ENCODE results near the gene DLL1. TPM values are rescaled to one million over a fixed set of nuclear protein-coding genes. Genes with fewer than 3 reads are reported as not detected.
A peak's percentile ranks its signal among the peaks of the same experiment; 100 is the strongest.

DLL1 gene
- total RNA-seq, 2 experiments from 2014 or later = 0.41 to 0.55 TPM

- DNase-seq = no peak
- Mint-ChIP-seq H3K27ac (no peak overlapping the region), H3K4me3 (no peak overlapping the region), H3K36me3 (no peaks in the 10 kb centered on the region), H3K27me3 (peaks cover 28% of the 10 kb centered on the region), H3K4me1 (ENCODE audit: low read depth) (peaks cover 8% of the 10 kb centered on the region), H3K9me3 (no peaks in the 10 kb centered on the region)
- ChIA-PET POLR2A (no interaction called here), CTCF (interaction anchor here (0.8 kb wide), 1 partner anchor 455 kb away, joined by 3 read pairs; no protein-coding TSS in a partner anchor)
- intact Hi-C loops (cut with micrococcal nuclease) = no loop called here
Observed at GRCh38 chr6:170286246-170286933, 4.5 kb downstream of the DLL1 start.

- H3K27me3 Mint-ChIP-seq = peaks cover 28% of the 10 kb centered on the region
- no peak overlapping the region for H3K4me3 Mint-ChIP-seq
- peaks cover 8% of the 10 kb centered on the region for H3K4me1 Mint-ChIP-seq (ENCODE audit: low read depth)
- ChIA-PET CTCF (no interaction called here), POLR2A (no interaction called here)
- H3K36me3 Mint-ChIP-seq = no peaks in the 10 kb centered on the region
- no peaks in the 10 kb centered on the region for H3K9me3 Mint-ChIP-seq
- intact Hi-C loops (cut with micrococcal nuclease) = no loop called here
- no peak overlapping the region for H3K27ac Mint-ChIP-seq
- DNase-seq = no peak
Observed at GRCh38 chr6:170285482-170285881, 5.4 kb downstream of the DLL1 start.

GRCh38 chr6:170284866-170285469 is 5.9 kb downstream of the DLL1 start:
- CTCF ChIA-PET = interaction anchor here (1.0 kb wide), 1 partner anchor 18 kb away, joined by 3 read pairs; no protein-coding TSS in a partner anchor
- Mint-ChIP-seq H3K36me3 (no peaks in the 10 kb centered on the region), H3K4me3 (no peak overlapping the region), H3K4me1 (ENCODE audit: low read depth) (peaks cover 8% of the 10 kb centered on the region), H3K27me3 (peaks cover 29% of the 10 kb centered on the region), H3K27ac (no peak overlapping the region), H3K9me3 (no peaks in the 10 kb centered on the region)
- intact Hi-C loops (cut with micrococcal nuclease) = no loop called here
- POLR2A ChIA-PET = no interaction called here
- no peak for DNase-seq

GRCh38 chr6:170284126-170284773 is 6.6 kb downstream of the DLL1 start:
- no peak for DNase-seq
- Mint-ChIP-seq H3K4me1 (ENCODE audit: low read depth) (peaks cover 9% of the 10 kb centered on the region), H3K4me3 (no peak overlapping the region), H3K27ac (no peak overlapping the region), H3K36me3 (no peaks in the 10 kb centered on the region), H3K9me3 (no peaks in the 10 kb centered on the region), H3K27me3 (peaks cover 30% of the 10 kb centered on the region)
- POLR2A ChIA-PET = no interaction called here
- intact Hi-C loops (cut with micrococcal nuclease) = no loop called here
- CTCF ChIA-PET = interaction anchor here (1.0 kb wide), 1 partner anchor 18 kb away, joined by 3 read pairs; no protein-coding TSS in a partner anchor

- Mint-ChIP-seq H3K36me3 (no peaks in the 10 kb centered on the region), H3K9me3 (no peaks in the 10 kb centered on the region), H3K27me3 (peaks cover 26% of the 10 kb centered on the region), H3K4me3 (no peak overlapping the region), H3K27ac (no peak overlapping the region), H3K4me1 (ENCODE audit: low read depth) (peaks cover 11% of the 10 kb centered on the region)
- intact Hi-C loops (cut with micrococcal nuclease) = no loop called here
- ChIA-PET POLR2A (no interaction called here), CTCF (no interaction called here)
- DNase-seq = no peak
Observed at GRCh38 chr6:170283212-170284081, 7.4 kb downstream of the DLL1 start.

GRCh38 chr6:170282512-170283158 is 8.2 kb downstream of the DLL1 start:
- Mint-ChIP-seq H3K27ac (no peak overlapping the region), H3K4me1 (ENCODE audit: low read depth) (peaks cover 14% of the 10 kb centered on the region), H3K9me3 (no peaks in the 10 kb centered on the region), H3K27me3 (peaks cover 19% of the 10 kb centered on the region), H3K36me3 (no peaks in the 10 kb centered on the region), H3K4me3 (no peak overlapping the region)
- DNase-seq = no peak
- intact Hi-C loops (cut with micrococcal nuclease) = no loop called here
- POLR2A ChIA-PET = no interaction called here
- CTCF ChIA-PET = no interaction called here

GRCh38 chr6:170281331-170282292 is 9.3 kb downstream of the DLL1 start:
- intact Hi-C loops (cut with micrococcal nuclease) = no loop called here
- H3K27ac Mint-ChIP-seq = no peak overlapping the region
- ChIA-PET POLR2A (no interaction called here), CTCF (no interaction called here)
- H3K36me3 Mint-ChIP-seq = no peaks in the 10 kb centered on the region
- H3K4me1 Mint-ChIP-seq (ENCODE audit: low read depth) = peaks cover 14% of the 10 kb centered on the region
- no peak overlapping the region for H3K4me3 Mint-ChIP-seq
- H3K27me3 Mint-ChIP-seq = peaks cover 14% of the 10 kb centered on the region
- H3K9me3 Mint-ChIP-seq = no peaks in the 10 kb centered on the region
- no peak for DNase-seq

- CTCF ChIA-PET = no interaction called here
- peaks cover 8% of the 10 kb centered on the region for H3K27me3 Mint-ChIP-seq
- H3K9me3 Mint-ChIP-seq = no peaks in the 10 kb centered on the region
- H3K4me1 Mint-ChIP-seq (ENCODE audit: low read depth) = peaks cover 14% of the 10 kb centered on the region
- no peaks in the 10 kb centered on the region for H3K36me3 Mint-ChIP-seq
- H3K27ac Mint-ChIP-seq = no peak overlapping the region
- POLR2A ChIA-PET = interaction anchor here (0.9 kb wide), 1 partner anchor 9 kb away, joined by 3 read pairs; no protein-coding TSS in a partner anchor
- intact Hi-C loops (cut with micrococcal nuclease) = no loop called here
- H3K4me3 Mint-ChIP-seq = peak overlapping the region; percentile 52
- no peak for DNase-seq
Observed at GRCh38 chr6:170280689-170281045, 10.2 kb downstream of the DLL1 start.

- ChIA-PET CTCF (no interaction called here), POLR2A (interaction anchor here (0.9 kb wide), 1 partner anchor 10 kb away, joined by 3 read pairs; no protein-coding TSS in a partner anchor)
- peaks cover 14% of the 10 kb centered on the region for H3K4me1 Mint-ChIP-seq (ENCODE audit: low read depth)
- peak overlapping the region; percentile 52 for H3K4me3 Mint-ChIP-seq
- peak; percentile 58 for DNase-seq
- H3K27ac Mint-ChIP-seq = no peak overlapping the region
- peaks cover 10% of the 10 kb centered on the region for H3K27me3 Mint-ChIP-seq
- intact Hi-C loops (cut with micrococcal nuclease) = no loop called here
- H3K36me3 Mint-ChIP-seq = peaks cover 3% of the 10 kb centered on the region
- H3K9me3 Mint-ChIP-seq = no peaks in the 10 kb centered on the region
Observed at GRCh38 chr6:170279977-170280688, 10.7 kb downstream of the DLL1 start.

- intact Hi-C loops (cut with micrococcal nuclease) = no loop called here
- POLR2A ChIA-PET = no interaction called here
- Mint-ChIP-seq H3K27ac (no peak overlapping the region), H3K4me1 (ENCODE audit: low read depth) (peaks cover 14% of the 10 kb centered on the region), H3K36me3 (peaks cover 3% of the 10 kb centered on the region), H3K27me3 (peaks cover 10% of the 10 kb centered on the region), H3K4me3 (no peak overlapping the region), H3K9me3 (no peaks in the 10 kb centered on the region)
- no peak for DNase-seq
- CTCF ChIA-PET = no interaction called here
Observed at GRCh38 chr6:170279426-170279825, 11.5 kb downstream of the DLL1 start.

GRCh38 chr6:170278743-170279094 is 12.2 kb downstream of the DLL1 start:
- DNase-seq = no peak
- CTCF ChIA-PET = no interaction called here
- intact Hi-C loops (cut with micrococcal nuclease) = no loop called here
- Mint-ChIP-seq H3K4me3 (no peak overlapping the region), H3K27ac (no peak overlapping the region), H3K9me3 (no peaks in the 10 kb centered on the region), H3K27me3 (peaks cover 13% of the 10 kb centered on the region), H3K36me3 (peaks cover 3% of the 10 kb centered on the region), H3K4me1 (ENCODE audit: low read depth) (peaks cover 14% of the 10 kb centered on the region)
- POLR2A ChIA-PET = no interaction called here
